HFFc6 (cell line): ENCODE measurements around the gene NPAS1. TPM values are rescaled to one million over a fixed set of nuclear protein-coding genes. Genes with fewer than 3 reads are reported as not detected.

Source experiments
- DNase-seq: peaks from one replicate; pipeline ENCODE4 v3.0.0-alpha.2; 2018
- H3K27ac Mint-ChIP-seq: 2 replicates; pipeline ENCODE4 v1.8.0; 2020; ENCODE audit warnings: mild to moderate bottlenecking, mixed read lengths
- H3K27me3 Mint-ChIP-seq: 2 replicates; pipeline ENCODE4 v1.8.0; 2021; ENCODE audit warnings: mild to moderate bottlenecking, moderate library complexity, mixed read lengths; ENCODE audit not compliant: insufficient read depth
- H3K36me3 Mint-ChIP-seq: 2 replicates; pipeline ENCODE4 v1.8.0; 2021; ENCODE audit warnings: low read depth, mixed read lengths
- H3K4me1 Mint-ChIP-seq: 2 replicates; pipeline ENCODE4 v1.8.0; 2020; ENCODE audit warnings: low read depth, mixed read lengths
- H3K4me3 Mint-ChIP-seq: 2 replicates; pipeline ENCODE4 v1.8.0; 2020; ENCODE audit warnings: mild to moderate bottlenecking, moderate library complexity, mixed read lengths
- H3K9me3 Mint-ChIP-seq: 2 replicates; pipeline ENCODE4 v1.8.0; 2020; ENCODE audit warnings: mild to moderate bottlenecking, mixed read lengths
- CTCF ChIP-seq: fragments of 200-600 bp; sonication (generic); IDR thresholded peaks from 2 replicates; pipeline ENCODE4 v1.5.0; 2021; ENCODE audit warnings: antibody characterized with exemption, mild to moderate bottlenecking
- total RNA-seq, 6 experiments: library from RNA; stranded (reverse); fragmentation: NEBNext Ultra II Directional; extraction: Animal tissue kit (Norgen Biotek cat#: 25700); gene quantifications; 2 replicates in 1 of 6; 3 replicates in 5 of 6; pipeline ENCODE4 v1.2.3, GENCODE V29; 2021

NPAS1 gene
- total RNA-seq, 6 experiments from 2014 or later, result 2.2 to 11.5 (median 3.6) TPM

GRCh38 chr19:47081095-47081494 is 61.5 kb downstream of the NPAS1 start:
- Mint-ChIP-seq H3K9me3 (no peaks in the 10 kb centered on the region), H3K36me3 (peaks cover 30% of the 10 kb centered on the region), H3K27me3 (peaks cover 1% of the 10 kb centered on the region; the same call in 1 of the 2 replicates), H3K27ac (peak overlapping the region; percentile 45; the same call in 1 of the 2 replicates), H3K4me3 (no peak overlapping the region), H3K4me1 (peaks cover 15% of the 10 kb centered on the region)
- no peak for DNase-seq
- no peak for TF ChIP-seq CTCF

DNA sequence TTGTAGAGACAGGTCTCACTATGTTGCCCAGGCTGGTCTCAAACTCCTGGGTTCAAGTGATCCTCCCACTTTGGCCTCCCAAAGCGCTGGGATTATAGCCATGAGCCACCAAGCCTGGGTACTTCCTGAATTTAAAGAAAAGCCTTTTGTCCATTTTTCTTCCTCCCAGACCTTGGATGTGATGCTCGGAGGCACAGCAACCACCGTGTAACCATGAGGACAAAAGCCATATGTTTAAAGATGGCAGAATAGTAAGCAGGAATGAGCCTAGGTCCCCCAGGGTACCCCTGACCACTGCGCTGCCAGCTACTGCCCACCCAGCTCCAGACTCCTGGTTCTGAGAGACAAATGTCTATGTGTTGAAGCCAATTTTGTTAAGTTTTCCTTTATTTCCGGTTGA is 62.9 kb downstream of the NPAS1 start:
- Mint-ChIP-seq H3K9me3 (no peaks in the 10 kb centered on the region), H3K27ac (no peak overlapping the region), H3K4me1 (peaks cover 15% of the 10 kb centered on the region), H3K4me3 (no peak overlapping the region), H3K36me3 (peaks cover 35% of the 10 kb centered on the region), H3K27me3 (peaks cover 1% of the 10 kb centered on the region; the same call in 1 of the 2 replicates)
- DNase-seq, result no peak
- no peak for TF ChIP-seq CTCF

- no peak for TF ChIP-seq CTCF
- H3K27me3 Mint-ChIP-seq, result peaks cover 1% of the 10 kb centered on the region; the same call in 1 of the 2 replicates
- H3K27ac Mint-ChIP-seq, result no peak overlapping the region
- no peaks in the 10 kb centered on the region for H3K9me3 Mint-ChIP-seq
- H3K4me1 Mint-ChIP-seq, result peaks cover 7% of the 10 kb centered on the region
- DNase-seq, result no peak
- no peak overlapping the region for H3K4me3 Mint-ChIP-seq
- peaks cover 38% of the 10 kb centered on the region for H3K36me3 Mint-ChIP-seq
Observed at GRCh38 chr19:47084879-47085439, 65.3 kb downstream of the NPAS1 start.

DNA sequence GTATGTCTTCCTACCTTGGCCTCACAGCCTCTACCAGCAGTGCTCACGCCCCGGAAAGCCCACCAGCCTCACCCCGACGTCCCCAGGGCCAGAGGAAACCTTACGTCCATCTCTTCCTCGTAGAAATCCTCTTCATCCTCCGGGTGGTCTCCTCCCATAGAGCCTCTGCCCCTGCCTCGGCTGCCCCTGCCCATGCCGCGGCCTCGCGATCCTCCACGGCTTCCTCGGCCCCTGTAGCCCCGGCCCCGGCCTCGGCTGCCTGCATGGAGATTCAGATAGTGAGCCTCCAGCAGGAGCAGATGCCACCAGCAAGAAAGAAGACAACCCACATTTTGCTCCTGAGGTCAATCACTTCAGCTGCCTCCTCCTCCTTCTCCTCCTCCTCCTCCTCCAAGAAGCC is 66.6 kb downstream of the NPAS1 start:
- Mint-ChIP-seq H3K36me3 (peaks cover 45% of the 10 kb centered on the region), H3K27ac (no peak overlapping the region), H3K4me1 (no peaks in the 10 kb centered on the region; the same call in 1 of the 2 replicates), H3K27me3 (no peaks in the 10 kb centered on the region), H3K9me3 (no peaks in the 10 kb centered on the region), H3K4me3 (no peak overlapping the region)
- no peak for DNase-seq
- no peak for TF ChIP-seq CTCF

DNA sequence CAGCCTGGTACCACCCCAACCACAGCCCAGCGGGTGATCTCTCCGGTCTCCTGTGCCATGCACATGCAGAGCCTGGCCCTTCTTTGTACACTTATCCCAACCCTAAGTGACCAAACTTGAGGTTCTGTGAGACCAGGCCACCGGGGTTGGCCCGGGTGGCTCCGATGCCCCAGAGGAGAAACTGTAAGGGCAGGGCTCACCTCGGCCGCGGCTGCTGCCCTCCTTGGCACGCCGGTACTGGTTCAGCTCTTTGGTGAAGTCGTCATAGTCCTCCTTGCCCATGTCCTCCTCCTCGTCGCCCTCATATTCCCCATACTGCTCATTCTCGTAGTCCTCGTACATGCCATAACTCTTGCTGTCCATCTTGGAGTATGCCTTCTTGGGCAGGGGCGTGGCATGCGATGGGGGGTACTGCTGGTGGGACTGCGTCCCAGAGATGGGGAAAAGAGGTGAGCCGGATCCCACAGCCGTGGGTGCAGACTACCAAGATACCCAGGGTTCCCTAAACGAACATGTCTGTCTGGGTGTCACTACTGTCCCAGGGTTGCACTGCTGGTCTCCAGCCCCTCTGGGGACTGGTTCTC is 70.2 kb downstream of the NPAS1 start:
- H3K27ac Mint-ChIP-seq, result no peak overlapping the region
- H3K27me3 Mint-ChIP-seq, result no peaks in the 10 kb centered on the region; the same call in none of the 2 replicates
- TF ChIP-seq CTCF, result no peak

More for the DNA sequence above, 70.2 kb downstream of the NPAS1 start:
- H3K9me3 Mint-ChIP-seq, result no peaks in the 10 kb centered on the region
- DNase-seq, result no peak
- peaks cover 25% of the 10 kb centered on the region for H3K36me3 Mint-ChIP-seq
- no peaks in the 10 kb centered on the region for H3K4me1 Mint-ChIP-seq
- H3K4me3 Mint-ChIP-seq, result no peak overlapping the region
